ENCODE results near the gene RHEBL1.

Gene RHEBL1

DNA sequence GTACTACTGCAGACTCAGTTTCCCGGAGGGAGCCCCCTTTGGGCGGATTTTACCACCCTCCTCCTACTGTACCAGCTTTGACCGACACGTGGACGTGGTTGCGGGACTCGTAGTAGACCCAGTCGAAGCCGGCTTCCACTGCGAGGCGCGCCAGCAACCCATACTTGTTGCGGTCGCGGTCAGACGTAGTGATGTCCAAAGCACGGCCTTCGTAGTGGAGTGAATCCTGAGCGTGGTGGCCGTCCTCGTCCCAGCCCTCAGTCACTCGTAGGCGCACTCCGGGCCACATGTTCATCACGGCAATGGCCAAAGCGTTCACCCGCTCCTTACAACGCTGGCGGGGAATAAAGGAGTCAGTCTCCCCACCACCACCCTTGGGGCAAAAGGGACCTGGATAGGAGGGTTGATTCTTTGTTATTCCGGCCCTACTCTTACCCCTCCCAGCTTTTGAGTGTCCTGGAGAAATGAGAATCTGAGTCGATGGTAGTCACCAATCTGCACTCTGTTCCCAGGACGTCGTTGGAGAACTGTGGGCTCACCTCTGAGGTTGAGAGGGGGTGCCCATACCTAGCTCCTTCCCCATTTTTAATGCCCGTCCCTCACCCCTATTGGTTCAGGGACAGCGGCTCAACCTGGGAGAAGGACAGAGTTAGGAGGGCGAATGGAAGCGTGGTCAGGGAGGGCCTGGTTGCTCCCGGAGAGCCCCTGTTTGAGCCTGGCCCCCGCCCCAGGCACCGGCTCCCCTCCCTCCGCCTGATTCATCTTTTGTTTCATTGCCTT is 21.5 kb upstream of the RHEBL1 start:
- in situ Hi-C loops (cut with MboI; ENCODE audit: low pct_unique_long_range_greater_than_20kb, low sequenced_read_pairs, unreplicated experiment): no loop called here
- TF ChIP-seq CTCF (IDR thresholded peaks at IDR 0.05; ENCODE audit: extremely low read depth, insufficient read depth, missing control alignments): no peak
- DNase-seq (ENCODE audit: low spot score): no peak

GRCh38 chr12:49089821-49090773 is 20.3 kb upstream of the RHEBL1 start:
- TF ChIP-seq CTCF (IDR thresholded peaks at IDR 0.05; ENCODE audit: extremely low read depth, insufficient read depth, missing control alignments): peak; percentile 19
- in situ Hi-C loops (cut with MboI; ENCODE audit: low pct_unique_long_range_greater_than_20kb, low sequenced_read_pairs, unreplicated experiment): no loop called here
- peak; percentile 45 for DNase-seq (ENCODE audit: low spot score)

DNA sequence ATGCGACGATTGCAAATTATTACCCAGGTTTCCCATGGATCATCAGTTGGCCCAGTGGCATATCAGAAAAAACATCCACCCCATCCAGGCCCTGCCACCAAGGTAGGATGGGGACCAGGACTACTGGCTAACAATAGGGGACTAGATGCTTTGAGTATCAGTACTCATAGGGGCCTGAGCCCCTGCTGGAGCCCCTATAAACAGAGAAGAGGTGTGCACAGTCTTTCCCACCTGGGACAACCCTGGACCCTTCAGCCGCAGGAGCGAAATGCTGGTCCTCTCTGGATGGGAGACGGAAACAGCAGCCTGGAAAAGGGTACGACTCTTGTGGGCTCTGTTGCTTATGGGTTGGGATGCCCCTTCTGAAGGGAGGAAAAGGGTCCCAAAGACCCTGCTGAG is 19.2 kb upstream of the RHEBL1 start:
- no peak for TF ChIP-seq CTCF (IDR thresholded peaks at IDR 0.05; ENCODE audit: extremely low read depth, insufficient read depth, missing control alignments)
- DNase-seq (ENCODE audit: low spot score): no peak
- in situ Hi-C loops (cut with MboI; ENCODE audit: low pct_unique_long_range_greater_than_20kb, low sequenced_read_pairs, unreplicated experiment): no loop called here

GRCh38 chr12:49088150-49088931 is 18.6 kb upstream of the RHEBL1 start:
- peak; percentile 93 for TF ChIP-seq CTCF (IDR thresholded peaks at IDR 0.05; ENCODE audit: extremely low read depth, insufficient read depth, missing control alignments)
- DNase-seq (ENCODE audit: low spot score): peak; percentile 89
- in situ Hi-C loops (cut with MboI; ENCODE audit: low pct_unique_long_range_greater_than_20kb, low sequenced_read_pairs, unreplicated experiment): no loop called here

GRCh38 chr12:49086116-49086515 is 16.3 kb upstream of the RHEBL1 start:
- in situ Hi-C loops (cut with MboI; ENCODE audit: low pct_unique_long_range_greater_than_20kb, low sequenced_read_pairs, unreplicated experiment): no loop called here
- no peak for DNase-seq (ENCODE audit: low spot score)
- no peak for TF ChIP-seq CTCF (IDR thresholded peaks at IDR 0.05; ENCODE audit: extremely low read depth, insufficient read depth, missing control alignments)

DNA sequence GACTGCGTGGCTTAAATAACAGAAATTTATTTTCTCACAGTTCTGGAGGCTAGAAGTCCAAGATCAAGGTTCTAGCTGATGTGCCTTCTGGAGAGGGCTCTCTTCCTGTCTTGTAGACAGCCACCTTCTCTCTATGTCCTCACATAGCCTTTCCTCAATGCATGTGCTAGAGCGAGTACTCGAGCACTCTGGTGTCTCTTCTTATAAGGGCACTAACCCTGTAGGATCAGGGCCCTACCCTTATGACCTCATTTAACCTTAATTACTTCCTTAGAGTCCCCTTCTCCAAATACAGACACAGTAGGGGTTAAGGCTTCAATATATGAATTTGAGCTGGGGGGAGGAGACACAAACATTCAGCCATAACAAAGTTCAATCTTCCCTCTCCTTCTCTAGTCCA is 14.7 kb upstream of the RHEBL1 start:
- TF ChIP-seq CTCF (IDR thresholded peaks at IDR 0.05; ENCODE audit: extremely low read depth, insufficient read depth, missing control alignments): no peak
- DNase-seq (ENCODE audit: low spot score): no peak
- in situ Hi-C loops (cut with MboI; ENCODE audit: low pct_unique_long_range_greater_than_20kb, low sequenced_read_pairs, unreplicated experiment): no loop called here
